ENCODE data around the gene LDHD. TPM values are rescaled to one million over a fixed set of nuclear protein-coding genes. Genes with fewer than 3 reads are reported as not detected.

The LDHD gene
- total and polyA plus RNA-seq, 2 donors, result 1.5 to 4.6 TPM

GRCh38 chr16:75110637-75111513, 5.7 kb downstream of the LDHD start:
- H3K27ac ChIP-seq (ENCODE audit: low read depth), result peak overlapping the region; percentile 4
- H3K4me1 ChIP-seq (ENCODE audit: insufficient read depth), result no peaks in the 10 kb centered on the region
- WGBS, result 10% methylated on average over 28 of the region's 28 CpGs
- no peak overlapping the region for H3K4me3 ChIP-seq (ENCODE audit: low read depth, low read length)
- DNase-seq (ENCODE audit: extremely low spot score), result peak; percentile 87
- no peaks in the 10 kb centered on the region for H3K36me3 ChIP-seq (ENCODE audit: insufficient read depth)

DNA sequence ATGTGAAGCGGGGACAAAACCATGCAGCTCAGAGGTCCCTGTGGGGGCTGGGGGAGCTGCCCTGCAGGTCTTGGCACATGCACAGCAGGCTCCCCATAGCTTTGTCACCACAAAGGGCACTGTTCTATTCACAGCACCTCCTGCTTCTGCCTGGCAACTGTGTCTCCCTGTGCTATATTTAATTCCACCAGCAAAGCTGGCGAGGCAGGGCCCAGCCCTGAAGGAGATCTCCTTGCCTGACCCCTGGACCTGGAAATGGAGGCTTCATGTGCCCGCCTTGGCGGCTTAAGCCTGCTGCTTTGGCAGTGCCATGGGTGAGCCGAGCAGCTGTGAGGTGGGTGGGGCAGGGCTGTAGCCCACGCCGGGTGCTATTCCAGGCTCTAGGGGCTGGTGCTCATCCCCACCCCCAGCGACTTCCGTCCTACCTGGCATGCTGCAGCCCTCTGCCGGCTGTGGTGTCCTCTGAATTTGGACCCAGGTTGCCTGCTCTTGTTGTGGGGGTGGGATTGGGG, 6.8 kb downstream of the LDHD start:
- 45% methylated on average over 10 of the region's 10 CpGs for WGBS
- no peak overlapping the region for H3K4me3 ChIP-seq (ENCODE audit: low read depth, low read length)
- H3K4me1 ChIP-seq (ENCODE audit: insufficient read depth), result no peaks in the 10 kb centered on the region
- no peak for DNase-seq (ENCODE audit: extremely low spot score)
- H3K36me3 ChIP-seq (ENCODE audit: insufficient read depth), result no peaks in the 10 kb centered on the region
- peak overlapping the region; percentile 18 for H3K27ac ChIP-seq (ENCODE audit: low read depth)

DNA sequence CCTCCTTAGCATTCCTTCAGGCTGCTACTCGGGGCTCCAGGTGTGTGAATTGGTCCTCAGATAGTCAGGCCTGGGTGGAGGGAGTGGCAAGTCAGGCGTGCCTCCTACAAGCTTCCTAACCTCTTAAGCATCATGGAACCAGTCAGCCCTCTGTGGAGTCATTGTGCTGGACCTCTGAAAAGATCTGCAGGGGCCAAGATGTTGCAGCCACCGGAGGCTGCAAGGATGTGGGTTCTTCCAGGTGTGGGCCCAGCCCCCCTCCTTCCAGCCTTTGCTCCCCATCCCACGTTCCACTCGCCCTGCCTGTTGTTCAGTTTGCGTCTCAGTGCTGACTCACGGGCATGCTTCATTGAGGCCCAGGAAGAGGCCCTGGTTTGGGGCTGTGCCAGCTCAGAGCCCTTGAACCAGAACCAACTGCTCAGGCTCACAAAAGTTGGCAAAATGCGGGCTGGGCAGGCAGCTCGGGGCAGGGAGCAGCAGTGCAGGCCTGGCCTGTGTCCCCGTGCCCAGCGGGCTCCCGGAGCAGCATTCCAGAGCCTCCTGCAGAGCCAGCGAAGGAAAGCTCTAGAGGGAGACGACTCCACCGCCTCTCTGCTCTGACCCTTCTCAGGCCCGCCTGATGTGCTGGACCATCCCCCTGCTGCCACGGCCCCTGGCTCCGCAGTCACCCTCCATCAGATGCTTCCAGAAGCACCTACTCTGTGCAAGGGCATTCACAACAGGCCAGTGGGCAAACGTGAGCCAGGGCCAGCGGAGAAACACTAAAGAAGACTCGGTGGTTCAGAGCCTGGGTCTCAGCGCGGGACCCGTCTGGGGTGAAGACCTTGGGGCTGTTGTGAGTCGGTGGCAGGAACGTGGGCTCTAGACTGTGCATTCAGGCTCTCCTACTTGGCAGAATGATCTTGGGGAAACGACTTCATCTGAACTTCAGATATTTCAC, 7.5 kb downstream of the LDHD start:
- H3K36me3 ChIP-seq (ENCODE audit: insufficient read depth), result no peaks in the 10 kb centered on the region
- no peaks in the 10 kb centered on the region for H3K4me1 ChIP-seq (ENCODE audit: insufficient read depth)
- no peak for DNase-seq (ENCODE audit: extremely low spot score)
- peak overlapping the region; percentile 18 for H3K27ac ChIP-seq (ENCODE audit: low read depth)
- no peak overlapping the region for H3K4me3 ChIP-seq (ENCODE audit: low read depth, low read length)
- WGBS, result 49% methylated on average over 27 of the region's 27 CpGs

DNA sequence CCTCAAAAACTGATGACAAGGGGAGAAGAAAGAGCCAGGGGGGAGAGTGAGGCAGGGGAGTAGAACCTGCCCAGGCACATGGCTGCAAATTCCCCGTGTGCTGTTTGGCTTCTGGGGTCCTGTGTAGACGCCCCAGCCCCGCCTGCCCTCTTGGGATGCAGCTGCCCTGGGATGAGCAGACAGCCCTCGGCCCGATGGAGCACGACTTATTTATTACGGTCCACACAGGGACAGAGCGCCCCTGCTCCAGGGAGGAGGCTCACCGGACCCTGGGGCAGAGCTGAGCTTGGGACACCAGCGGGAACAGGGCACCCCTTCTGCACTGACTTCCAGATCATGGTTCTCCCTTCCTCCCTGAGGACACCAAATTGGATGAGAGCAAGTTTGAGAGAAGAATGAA, 9.1 kb downstream of the LDHD start:
- no peak for DNase-seq (ENCODE audit: extremely low spot score)
- H3K4me1 ChIP-seq (ENCODE audit: insufficient read depth), result no peaks in the 10 kb centered on the region
- H3K27ac ChIP-seq (ENCODE audit: low read depth), result no peak overlapping the region
- no peak overlapping the region for H3K4me3 ChIP-seq (ENCODE audit: low read depth, low read length)
- WGBS, result 82% methylated on average over 10 of the region's 10 CpGs
- no peaks in the 10 kb centered on the region for H3K36me3 ChIP-seq (ENCODE audit: insufficient read depth)

- DNase-seq (ENCODE audit: extremely low spot score), result no peak
- WGBS, result 91% methylated on average over 20 of the region's 20 CpGs
- Histone ChIP-seq H3K27ac (ENCODE audit: low read depth) (no peak overlapping the region), H3K4me3 (ENCODE audit: low read depth, low read length) (no peak overlapping the region), H3K4me1 (ENCODE audit: insufficient read depth) (no peaks in the 10 kb centered on the region), H3K36me3 (ENCODE audit: insufficient read depth) (no peaks in the 10 kb centered on the region)
Measured at GRCh38 chr16:75106351-75107274, 10.0 kb downstream of the LDHD start.

GRCh38 chr16:75105306-75106061, 11.1 kb downstream of the LDHD start:
- H3K36me3 ChIP-seq (ENCODE audit: insufficient read depth), result no peaks in the 10 kb centered on the region
- WGBS, result 31% methylated on average over 10 of the region's 10 CpGs

DNA sequence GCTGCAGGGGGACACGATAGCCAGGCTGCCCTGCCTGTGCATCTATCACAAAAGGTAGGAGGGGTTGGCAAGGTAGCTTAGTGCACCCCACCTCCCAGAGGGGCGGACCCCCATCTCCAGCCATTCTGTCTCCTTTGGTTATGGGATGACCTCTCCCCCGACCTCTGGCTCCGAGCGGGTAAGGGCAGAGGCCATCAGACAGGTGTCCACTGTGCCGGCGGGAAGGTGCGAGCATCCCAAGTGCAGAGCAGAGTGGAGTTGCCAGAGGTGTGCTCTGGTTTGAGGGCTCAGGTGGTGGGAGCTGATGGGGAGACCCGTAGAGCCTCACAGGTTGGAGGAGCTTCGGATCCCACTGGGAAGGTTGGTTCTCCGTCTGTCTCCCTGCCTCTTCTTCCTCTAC, 11.7 kb downstream of the LDHD start:
- no peaks in the 10 kb centered on the region for H3K4me1 ChIP-seq (ENCODE audit: insufficient read depth)
- whole genome bisulfite sequencing, result 94% methylated on average over 11 of the region's 11 CpGs
- no peak overlapping the region for H3K27ac ChIP-seq (ENCODE audit: low read depth)
- no peak overlapping the region for H3K4me3 ChIP-seq (ENCODE audit: low read depth, low read length)
- no peaks in the 10 kb centered on the region for H3K36me3 ChIP-seq (ENCODE audit: insufficient read depth)
- no peak for DNase-seq (ENCODE audit: extremely low spot score)

More at GRCh38 chr16:75105306-75106061, 11.1 kb downstream of the LDHD start:
- peak overlapping the region; percentile 11 for H3K27ac ChIP-seq (ENCODE audit: low read depth)
- DNase-seq (ENCODE audit: extremely low spot score), result no peak
- H3K4me1 ChIP-seq (ENCODE audit: insufficient read depth), result no peaks in the 10 kb centered on the region
- no peak overlapping the region for H3K4me3 ChIP-seq (ENCODE audit: low read depth, low read length)

- Histone ChIP-seq H3K36me3 (ENCODE audit: insufficient read depth) (no peaks in the 10 kb centered on the region), H3K4me1 (ENCODE audit: insufficient read depth) (no peaks in the 10 kb centered on the region), H3K27ac (ENCODE audit: low read depth) (no peak overlapping the region), H3K4me3 (ENCODE audit: low read depth, low read length) (no peak overlapping the region)
- 96% methylated on average over 5 of the region's 5 CpGs for WGBS
- DNase-seq (ENCODE audit: extremely low spot score), result no peak
Measured at GRCh38 chr16:75103994-75104393, 12.6 kb downstream of the LDHD start.

GRCh38 chr16:75102595-75102994, 14.0 kb downstream of the LDHD start:
- Histone ChIP-seq H3K4me3 (ENCODE audit: low read depth, low read length) (no peak overlapping the region), H3K4me1 (ENCODE audit: insufficient read depth) (no peaks in the 10 kb centered on the region), H3K36me3 (ENCODE audit: insufficient read depth) (no peaks in the 10 kb centered on the region), H3K27ac (ENCODE audit: low read depth) (no peak overlapping the region)
- WGBS, result 98% methylated on average over 9 of the region's 9 CpGs
- no peak for DNase-seq (ENCODE audit: extremely low spot score)

DNA sequence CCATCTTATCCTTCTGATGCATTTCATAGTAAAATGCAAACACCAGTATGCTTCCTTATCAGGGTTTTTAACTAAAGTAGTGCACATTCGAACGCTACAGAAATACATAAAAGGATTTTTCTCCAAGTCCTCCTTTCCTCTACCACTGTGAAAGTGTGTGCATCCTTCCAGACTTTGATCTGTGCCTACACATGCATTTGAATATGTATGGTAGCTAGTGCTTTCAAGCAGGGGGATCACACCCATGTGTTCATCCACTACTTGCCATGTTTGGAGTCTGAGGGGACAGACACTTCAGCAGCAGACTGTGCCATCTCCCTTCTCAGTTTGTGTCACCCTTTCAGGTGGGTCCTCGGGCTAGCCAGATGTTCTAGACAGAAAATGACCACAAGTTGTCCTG, 14.9 kb downstream of the LDHD start:
- Histone ChIP-seq H3K36me3 (ENCODE audit: insufficient read depth) (no peaks in the 10 kb centered on the region), H3K27ac (ENCODE audit: low read depth) (no peak overlapping the region), H3K4me1 (ENCODE audit: insufficient read depth) (no peaks in the 10 kb centered on the region), H3K4me3 (ENCODE audit: low read depth, low read length) (no peak overlapping the region)
- WGBS, result 89% methylated on average over 3 of the region's 3 CpGs
- DNase-seq (ENCODE audit: extremely low spot score), result no peak

- Histone ChIP-seq H3K4me1 (ENCODE audit: insufficient read depth) (no peaks in the 10 kb centered on the region), H3K27ac (ENCODE audit: low read depth) (no peak overlapping the region), H3K4me3 (ENCODE audit: low read depth, low read length) (no peak overlapping the region), H3K36me3 (ENCODE audit: insufficient read depth) (no peaks in the 10 kb centered on the region)
- no peak for DNase-seq (ENCODE audit: extremely low spot score)
- 86% methylated on average over 3 of the region's 3 CpGs for WGBS
Measured at GRCh38 chr16:75100603-75100990, 16.0 kb downstream of the LDHD start.

GRCh38 chr16:75099738-75100602, 16.6 kb downstream of the LDHD start:
- H3K36me3 ChIP-seq (ENCODE audit: insufficient read depth), result no peaks in the 10 kb centered on the region
- H3K4me3 ChIP-seq (ENCODE audit: low read depth, low read length), result no peak overlapping the region

More at GRCh38 chr16:75099738-75100602, 16.6 kb downstream of the LDHD start:
- WGBS, result 80% methylated on average over 16 of the region's 16 CpGs
- no peaks in the 10 kb centered on the region for H3K4me1 ChIP-seq (ENCODE audit: insufficient read depth)
- DNase-seq (ENCODE audit: extremely low spot score), result no peak
- peak overlapping the region; percentile 51 for H3K27ac ChIP-seq (ENCODE audit: low read depth)
